Colonic mucosa (tissue), 4 donors: ENCODE data around the gene SRF. TPM values are rescaled to one million over a fixed set of nuclear protein-coding genes. Genes with fewer than 3 reads are reported as not detected.
A peak's percentile ranks its signal among the peaks of the same experiment; 100 is the strongest.

Source experiments
- DNase-seq: peaks from one replicate; pipeline ENCODE4 v3.0.0-alpha.2; 2020
- H3K27ac ChIP-seq: fragments of 200-600 bp; one replicate; pipeline ENCODE4 v1.8.0; 2021
- H3K27me3 ChIP-seq: fragments of 200-600 bp; one replicate; pipeline ENCODE4 v1.8.0; 2021
- H3K36me3 ChIP-seq: fragments of 200-600 bp; one replicate; pipeline ENCODE4 v1.8.0; 2021
- H3K4me1 ChIP-seq: fragments of 200-600 bp; one replicate; pipeline ENCODE4 v1.8.0; 2021; ENCODE audit warnings: mild to moderate bottlenecking
- H3K4me3 ChIP-seq: fragments of 200-600 bp; one replicate; pipeline ENCODE4 v1.8.0; 2021
- H3K9ac ChIP-seq, 2 donors: one replicate each; pipeline ENCODE4 v1.7.0; 2013; ENCODE audit warnings: control low read depth in 2 of 2, low read depth in 2 of 2, low read length in 2 of 2
- H3K9me3 ChIP-seq: fragments of 200-600 bp; one replicate; pipeline ENCODE4 v1.8.0; 2021
- CTCF ChIP-seq: fragments of 200-600 bp; IDR thresholded peaks from one replicate; pipeline ENCODE4 v1.8.0; 2022; ENCODE audit warnings: antibody characterized with exemption, mild to moderate bottlenecking
- intact Hi-C: fragments of 100-400 bp; cut with DNase I; formaldehyde crosslinking; loops from one replicate; pipeline ENCODE4 v1.14.1; 2022
- total RNA-seq, 2 donors: library from RNA; stranded (reverse); fragmentation: NEBNext Ultra II Directional in 1 of 2; extraction: Animal tissue kit (Norgen Biotek cat#: 25700) in 1 of 2; gene quantifications; one replicate each; pipeline ENCODE4 v1.2.1, GENCODE V29; 2021
- donor health status: healthy.
- donor health status: DM: no; HTN: no; CAD: no.
- donor health status: DM: no; HTN: no; CAD: no.

SRF gene
- total RNA-seq, 2 donors from 2014 or later = 24.8 to 37.6 TPM

DNA sequence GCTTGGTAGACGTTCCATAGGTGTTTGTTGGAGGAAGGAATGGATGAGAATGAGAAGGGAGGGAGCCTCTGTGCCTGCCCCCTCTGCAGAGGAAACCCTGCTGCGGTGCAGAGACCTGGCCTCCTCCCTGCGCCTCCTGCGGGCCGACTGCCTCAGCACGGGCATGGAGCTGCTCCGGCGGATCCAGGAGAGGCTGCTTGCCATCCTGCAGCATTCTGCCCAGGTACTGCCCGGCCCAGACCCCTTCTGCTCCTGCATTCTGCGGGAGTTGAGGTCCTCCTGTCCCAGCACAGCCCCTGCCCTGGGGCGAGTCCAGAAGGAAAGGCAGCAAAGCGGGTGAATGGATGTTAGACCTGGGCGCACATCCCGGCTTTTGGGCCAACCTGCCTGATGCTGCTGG, 52.1 kb downstream of the SRF start:
- no peak for DNase-seq
- no peaks in the 10 kb centered on the region for H3K4me1 ChIP-seq
- H3K36me3 ChIP-seq = no peaks in the 10 kb centered on the region
- intact Hi-C loops = no loop called here
- no peaks in the 10 kb centered on the region for H3K27me3 ChIP-seq
- H3K9ac ChIP-seq = no peak overlapping the region
- H3K4me3 ChIP-seq = no peak overlapping the region
- no peak for TF ChIP-seq CTCF
- no peaks in the 10 kb centered on the region for H3K9me3 ChIP-seq
- no peak overlapping the region for H3K27ac ChIP-seq

DNA sequence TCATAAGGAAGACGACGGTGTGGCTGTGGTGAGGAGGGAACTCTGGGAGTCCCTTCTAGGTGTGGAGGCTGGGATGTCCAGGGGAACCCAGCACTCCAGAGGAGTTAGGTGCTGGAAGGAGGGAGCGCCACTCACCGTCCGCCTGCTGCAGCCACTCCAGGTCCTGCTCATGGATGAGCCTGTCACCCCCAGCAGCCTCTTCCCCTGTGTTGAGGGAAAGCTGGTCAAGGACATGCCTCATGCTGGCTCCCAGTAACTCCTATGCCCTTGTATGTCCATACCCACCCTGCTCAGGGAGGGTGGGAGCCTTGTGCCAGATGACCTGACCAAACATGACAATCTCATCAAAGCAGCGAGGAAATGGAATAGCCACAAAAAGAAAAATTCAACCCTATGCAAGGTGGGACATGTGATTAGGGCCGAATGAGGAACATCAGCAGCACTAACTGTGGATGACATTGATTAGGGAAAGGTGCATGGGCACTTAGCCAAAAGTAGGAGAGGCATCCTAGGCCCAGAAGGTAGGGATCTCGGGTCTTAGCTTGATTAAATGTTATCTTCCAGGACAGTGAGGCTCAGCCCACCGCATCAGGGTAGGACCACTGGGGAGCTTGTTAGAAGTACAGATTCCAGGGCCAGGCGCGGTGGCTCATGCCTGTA, 55.3 kb downstream of the SRF start:
- intact Hi-C loops = no loop called here
- no peaks in the 10 kb centered on the region for H3K36me3 ChIP-seq
- no peaks in the 10 kb centered on the region for H3K27me3 ChIP-seq
- no peak for DNase-seq
- H3K4me1 ChIP-seq = no peaks in the 10 kb centered on the region
- no peak for TF ChIP-seq CTCF
- H3K9ac ChIP-seq = no peak overlapping the region
- no peak overlapping the region for H3K27ac ChIP-seq
- H3K9me3 ChIP-seq = no peaks in the 10 kb centered on the region
- H3K4me3 ChIP-seq = no peak overlapping the region

GRCh38 chr6:43228951-43229802, 58.1 kb downstream of the SRF start, which contains the start of gene DNPH1:
Gene DNPH1 (minus strand): TSS chr6:43229481. CDS start chr6:43229456, 25 bp downstream.
- Histone ChIP-seq H3K9me3 (no peaks in the 10 kb centered on the region), H3K4me3 (peak within 1 kb of the TSS; percentile 72), H3K27me3 (no peaks in the 10 kb centered on the region), H3K36me3 (no peaks in the 10 kb centered on the region), H3K27ac (peak within 1 kb of the TSS; percentile 60), H3K9ac (peak within 1 kb of the TSS; percentile 38 to 94), H3K4me1 (no peaks in the 10 kb centered on the region)
- peak; percentile 93 for TF ChIP-seq CTCF
- intact Hi-C loops = no loop called here
- peak; percentile 82 for DNase-seq

DNA sequence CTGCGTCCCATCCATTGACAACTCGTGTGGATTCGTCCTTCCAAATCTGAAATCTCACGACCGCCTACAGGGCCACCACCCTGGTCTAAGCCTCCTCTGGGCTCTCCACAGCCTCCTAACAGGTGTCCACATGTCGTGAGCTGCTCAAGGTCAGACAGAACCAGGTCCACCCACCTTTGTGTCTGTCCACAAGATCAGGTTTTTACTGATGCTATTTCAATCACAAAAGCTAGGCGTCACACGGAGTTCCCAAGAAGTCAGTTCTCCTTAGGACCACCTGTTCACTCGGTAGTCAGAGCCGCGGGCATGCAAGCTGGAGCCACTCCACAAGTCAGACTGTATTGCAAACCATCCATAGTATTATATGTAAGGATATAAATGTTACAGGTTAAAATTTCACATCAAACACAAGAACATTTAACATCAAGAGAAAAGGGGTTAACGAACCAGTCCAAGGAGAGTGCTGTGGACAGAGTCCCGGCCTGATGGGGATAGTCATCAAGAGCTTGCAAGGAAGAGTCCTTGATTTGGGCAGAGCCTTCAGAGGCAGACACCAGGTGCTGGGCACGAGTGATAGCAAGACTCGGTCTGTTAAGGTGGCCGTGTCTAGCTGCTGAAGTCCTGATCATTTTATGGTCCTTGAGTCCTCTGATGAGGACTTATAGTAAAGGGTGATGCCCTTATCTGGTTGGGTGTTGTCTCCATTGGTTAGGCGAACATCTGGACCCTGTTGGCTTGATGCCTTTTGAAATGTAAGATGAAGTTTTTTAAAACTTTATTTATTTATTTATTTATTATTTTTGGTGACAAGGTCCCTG, 58.9 kb downstream of the SRF start:
- no peaks in the 10 kb centered on the region for H3K9me3 ChIP-seq
- H3K4me1 ChIP-seq = no peaks in the 10 kb centered on the region
- H3K4me3 ChIP-seq = no peak overlapping the region
- TF ChIP-seq CTCF = no peak
- H3K9ac ChIP-seq = peak overlapping the region; percentile 14 to 94
- no peak overlapping the region for H3K27ac ChIP-seq
- no peaks in the 10 kb centered on the region for H3K27me3 ChIP-seq
- intact Hi-C loops = no loop called here
- no peaks in the 10 kb centered on the region for H3K36me3 ChIP-seq
- DNase-seq = no peak

- Histone ChIP-seq H3K27ac (no peak overlapping the region), H3K9me3 (no peaks in the 10 kb centered on the region), H3K27me3 (no peaks in the 10 kb centered on the region), H3K9ac (no peak overlapping the region), H3K4me1 (no peaks in the 10 kb centered on the region), H3K4me3 (no peak overlapping the region), H3K36me3 (no peaks in the 10 kb centered on the region)
- no peak for TF ChIP-seq CTCF
- no peak for DNase-seq
- intact Hi-C loops = no loop called here
Observed at GRCh38 chr6:43231053-43231452, 60.0 kb downstream of the SRF start.
